Ishikawa (cell line): ENCODE results near the gene BFSP1.

Experiments
- CEBPB ChIP-seq: IDR thresholded peaks from 2 replicates; pipeline ENCODE4 v1.6.1; 2012
- EGR1 ChIP-seq: IDR thresholded peaks from 2 replicates; pipeline ENCODE4 v1.6.1; 2012
- EP300 ChIP-seq: IDR thresholded peaks from 2 replicates; pipeline ENCODE4 v1.6.1; 2012; ENCODE audit warnings: borderline replicate concordance
- FOXM1 ChIP-seq: IDR thresholded peaks from 2 replicates; pipeline ENCODE4 v1.6.1; 2012; ENCODE audit warnings: low read depth, borderline replicate concordance
- RAD21 ChIP-seq: IDR thresholded peaks from 2 replicates; pipeline ENCODE4 v1.6.1; 2012; ENCODE audit warnings: low read depth
- REST ChIP-seq: IDR thresholded peaks from 2 replicates; pipeline ENCODE4 v1.6.1; 2012; ENCODE audit warnings: low read depth, mild to moderate bottlenecking
- TCF12 ChIP-seq: IDR thresholded peaks from 2 replicates; pipeline ENCODE4 v1.6.1; 2012; ENCODE audit warnings: low read depth
- YY1 ChIP-seq: IDR thresholded peaks from 2 replicates; pipeline ENCODE4 v1.6.1; 2012; ENCODE audit warnings: low read depth

DNA sequence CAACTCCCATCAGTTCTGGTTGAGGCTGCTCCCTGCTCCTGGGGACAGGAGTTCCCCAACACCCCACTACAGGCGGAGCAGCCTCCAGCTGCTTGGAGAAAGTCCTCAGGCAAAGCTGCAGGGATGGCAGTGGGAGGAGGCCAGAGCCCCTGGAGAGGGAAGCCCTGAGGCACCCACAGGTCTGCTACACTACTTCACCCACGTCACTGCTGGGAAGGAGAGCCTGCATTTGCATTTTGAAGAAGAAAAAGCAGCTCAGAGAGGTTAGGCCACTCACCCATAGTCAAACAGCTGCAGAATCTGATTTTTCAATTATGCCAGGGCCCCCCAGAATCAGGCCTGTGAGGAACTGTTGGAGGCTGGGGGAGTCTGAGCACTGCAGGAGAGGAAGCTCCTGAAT is 17.2 kb downstream of the BFSP1 start:
- no peak for TF ChIP-seq EP300
- no peak for TF ChIP-seq YY1
- no peak for TF ChIP-seq RAD21
- no peak for TF ChIP-seq REST
- no peak for TF ChIP-seq CEBPB
- no peak for TF ChIP-seq EGR1
- TF ChIP-seq FOXM1, result no peak
- TF ChIP-seq TCF12, result no peak
